ENCODE results near the gene MTA1. TPM values are rescaled to one million over a fixed set of nuclear protein-coding genes. Genes with fewer than 3 reads are reported as not detected.

Gene MTA1
- total and polyA plus RNA-seq, 8 donors = 24.9 to 183 (median 54.1) TPM

- H3K4me3 ChIP-seq = peak overlapping the region; percentile 76 to 90 (median 80)
- intact Hi-C loops (cut with DNase I; ENCODE audit: low total_unique reads) = no loop called here
- DNase-seq = no peak
- TF ChIP-seq POLR2A (IDR thresholded peaks at IDR 0.05) (no peak), POLR2AphosphoS5 (IDR thresholded peaks at IDR 0.05) (no peak), CTCF (IDR thresholded peaks at IDR 0.05) (no peak), EP300 (IDR thresholded peaks at IDR 0.05) (no peak)
- peaks cover 6 to 38% (median 27%) of the 10 kb centered on the region in 4 donors for H3K36me3 ChIP-seq
- 28 to 90% (median 38%) methylated on average over 6 to 41 of the region's 41 CpGs for WGBS, 5 donors
- H3K9me3 ChIP-seq = peaks cover 0 to 31% (median 8%) of the 10 kb centered on the region in 4 donors
- peaks cover 14 to 28% (median 22%) of the 10 kb centered on the region in 4 donors for H3K4me1 ChIP-seq
- H3K27me3 ChIP-seq = no peaks in the 10 kb centered on the region
- H3K27ac ChIP-seq = peak overlapping the region; percentile 80 to 94 (median 86)
Observed at GRCh38 chr14:105398726-105399465, 20.7 kb upstream of the MTA1 start.

GRCh38 chr14:105399466-105399775, 20.2 kb upstream of the MTA1 start:
- Histone ChIP-seq H3K36me3 (peaks cover 6 to 33% (median 22%) of the 10 kb centered on the region in 4 donors), H3K27me3 (no peaks in the 10 kb centered on the region), H3K27ac (peak overlapping the region in 1 of 5 donors; percentile 94), H3K4me3 (peak overlapping the region; percentile 76 to 90 (median 80)), H3K9me3 (peaks cover 0 to 37% (median 10%) of the 10 kb centered on the region in 4 donors), H3K4me1 (peaks cover 14 to 28% (median 22%) of the 10 kb centered on the region in 4 donors)
- WGBS, 5 donors = 86 to 97% (median 94%) methylated on average over 5 to 8 of the region's 8 CpGs
- no peak for TF ChIP-seq EP300 (IDR thresholded peaks at IDR 0.05)
- no peak for TF ChIP-seq POLR2AphosphoS5 (IDR thresholded peaks at IDR 0.05)
- TF ChIP-seq POLR2A (IDR thresholded peaks at IDR 0.05) = no peak
- no peak for TF ChIP-seq CTCF (IDR thresholded peaks at IDR 0.05)
- intact Hi-C loops (cut with DNase I; ENCODE audit: low total_unique reads) = no loop called here
- no peak for DNase-seq

GRCh38 chr14:105400016-105400415, 19.6 kb upstream of the MTA1 start:
- Histone ChIP-seq H3K4me3 (peak overlapping the region in 1 of 4 donors; percentile 81), H3K27me3 (no peaks in the 10 kb centered on the region), H3K36me3 (peaks cover 6 to 27% (median 16%) of the 10 kb centered on the region in 4 donors), H3K27ac (no peak overlapping the region), H3K4me1 (peaks cover 14 to 28% (median 22%) of the 10 kb centered on the region in 4 donors), H3K9me3 (peaks cover 0 to 43% (median 13%) of the 10 kb centered on the region in 4 donors)
- WGBS, 5 donors = 96 to 99% (median 98%) methylated on average over 8 to 9 of the region's 9 CpGs
- DNase-seq = no peak
- TF ChIP-seq CTCF (IDR thresholded peaks at IDR 0.05) (no peak), POLR2AphosphoS5 (IDR thresholded peaks at IDR 0.05) (no peak), EP300 (IDR thresholded peaks at IDR 0.05) (no peak), POLR2A (IDR thresholded peaks at IDR 0.05) (no peak)
- intact Hi-C loops (cut with DNase I; ENCODE audit: low total_unique reads) = no loop called here

GRCh38 chr14:105401699-105402098, 17.9 kb upstream of the MTA1 start:
- no peaks in the 10 kb centered on the region for H3K27me3 ChIP-seq
- 94 to 98% (median 97%) methylated on average over 9 of the region's 9 CpGs for WGBS, 5 donors
- no peak overlapping the region for H3K27ac ChIP-seq
- peaks cover 6 to 20% (median 14%) of the 10 kb centered on the region in 4 donors for H3K36me3 ChIP-seq
- DNase-seq = no peak
- TF ChIP-seq POLR2AphosphoS5 (IDR thresholded peaks at IDR 0.05) = no peak
- no peak for TF ChIP-seq EP300 (IDR thresholded peaks at IDR 0.05)
- no peak for TF ChIP-seq POLR2A (IDR thresholded peaks at IDR 0.05)
- TF ChIP-seq CTCF (IDR thresholded peaks at IDR 0.05) = no peak
- H3K9me3 ChIP-seq = peaks cover 0 to 47% (median 13%) of the 10 kb centered on the region in 4 donors
- intact Hi-C loops (cut with DNase I; ENCODE audit: low total_unique reads) = no loop called here
- no peak overlapping the region for H3K4me3 ChIP-seq
- H3K4me1 ChIP-seq = peaks cover 14 to 28% (median 22%) of the 10 kb centered on the region in 4 donors

Measured in stomach (tissue), 9 donors.